Activated CD8-positive, alpha-beta memory T cell treated with anti-CD3 and anti-CD28 coated beads, Interleukin-2, amount 50 U/mL, for 1 hour (primary cell): ENCODE measurements around the gene DTX3.
"Not testable (repeated sequence)": the region's sequence is repeated elsewhere in the genome, so short reads cannot be mapped to it uniquely, and the experiment has no call there.

Experiments used
- DNase-seq: peaks from one replicate; pipeline ENCODE4 v3.0.0-alpha.2; 2020; ENCODE audit errors: extremely low read depth

The DTX3 gene

GRCh38 chr12:57606821-57607220 is 2.2 kb downstream of the DTX3 start:
- DNase-seq = no peak

GRCh38 chr12:57607958-57608663 is 3.5 kb downstream of the DTX3 start:
- no peak for DNase-seq

GRCh38 chr12:57609101-57609780 is 4.6 kb downstream of the DTX3 start:
- no peak for DNase-seq

GRCh38 chr12:57609781-57610553 is 5.3 kb downstream of the DTX3 start:
- no peak for DNase-seq

- no peak for DNase-seq
These were observed 6.0 kb downstream of the DTX3 start for GRCh38 chr12:57610554-57611107.

GRCh38 chr12:57611108-57611826 is 6.6 kb downstream of the DTX3 start, which contains the start of gene ARHGEF25:
Gene ARHGEF25, plus strand, starts transcription at chr12:57611435. Its CDS starts 460 bp downstream, at chr12:57611895.
- no peak for DNase-seq

- DNase-seq = no peak
These were observed 7.4 kb downstream of the DTX3 start for GRCh38 chr12:57611827-57612710.

- DNase-seq = no peak
These were observed 8.2 kb downstream of the DTX3 start for GRCh38 chr12:57612711-57613426.

- no peak for DNase-seq
These were observed 8.9 kb downstream of the DTX3 start for GRCh38 chr12:57613427-57614109.

GRCh38 chr12:57614178-57614947 is 9.7 kb downstream of the DTX3 start:
- no peak for DNase-seq

GRCh38 chr12:57614948-57615500 is 10.4 kb downstream of the DTX3 start:
- no peak for DNase-seq

GRCh38 chr12:57615637-57616036 is 11.0 kb downstream of the DTX3 start:
- no peak for DNase-seq

- no peak for DNase-seq
These were observed 11.9 kb downstream of the DTX3 start for GRCh38 chr12:57616383-57617101.

GRCh38 chr12:57617942-57618341 is 13.3 kb downstream of the DTX3 start:
- no peak for DNase-seq

- DNase-seq = not testable (repeated sequence)
These were observed 13.8 kb downstream of the DTX3 start for GRCh38 chr12:57618431-57618830.

- DNase-seq = no peak
These were observed 14.4 kb downstream of the DTX3 start for GRCh38 chr12:57618966-57619433.
